Neuronal stem cell (in vitro differentiated cells): ENCODE results near the gene ARHGAP24. TPM values are rescaled to one million over a fixed set of nuclear protein-coding genes. Genes with fewer than 3 reads are reported as not detected.

Experiments
- DNase-seq: peaks from one replicate; pipeline ENCODE4 v3.0.0-alpha.2; 2013; ENCODE audit warnings: low spot score
- H2AFZ ChIP-seq: one replicate; pipeline ENCODE4 v1.6.1; 2013; ENCODE audit warnings: mild to moderate bottlenecking, low read length, inconsistent platforms
- H2AK5ac ChIP-seq: 2 replicates; pipeline ENCODE4 v1.6.1; 2013; ENCODE audit warnings: low read depth, mild to moderate bottlenecking, inconsistent platforms, low read length, moderate library complexity, mixed read lengths
- H2BK120ac ChIP-seq: 2 replicates; pipeline ENCODE4 v1.6.1; 2013; ENCODE audit warnings: low read depth, mild to moderate bottlenecking, inconsistent platforms, low read length, moderate library complexity, mixed read lengths
- H2BK12ac ChIP-seq: one replicate; pipeline ENCODE4 v1.6.1; 2013; ENCODE audit warnings: low read length, inconsistent platforms
- H2BK15ac ChIP-seq: 2 replicates; pipeline ENCODE4 v1.6.1; 2013; ENCODE audit warnings: mild to moderate bottlenecking, low read length, inconsistent platforms, mixed read lengths
- H2BK5ac ChIP-seq: one replicate; pipeline ENCODE4 v1.6.1; 2013; ENCODE audit warnings: inconsistent platforms, mild to moderate bottlenecking, low read length, moderate library complexity
- H3K14ac ChIP-seq: one replicate; pipeline ENCODE4 v1.6.1; 2013; ENCODE audit warnings: low read length, inconsistent platforms
- H3K18ac ChIP-seq: 2 replicates; pipeline ENCODE4 v1.6.1; 2013; ENCODE audit warnings: low read length, inconsistent platforms
- H3K23ac ChIP-seq: 2 replicates; pipeline ENCODE4 v1.6.1; 2013; ENCODE audit warnings: low read depth, mild to moderate bottlenecking, mixed read lengths, low read length, inconsistent platforms; ENCODE audit not compliant: poor library complexity
- H3K27ac ChIP-seq: replicated peaks from 3 replicates; pipeline ENCODE4 v1.5.1; 2013; ENCODE audit warnings: low read length, inconsistent platforms
- H3K27me3 ChIP-seq, 3 experiments: 2 replicates each; pipeline ENCODE4 v1.6.1; 2013; ENCODE audit warnings: low read length in 3 of 3, mild to moderate bottlenecking in 2 of 3, inconsistent platforms in 1 of 3, low read depth in 1 of 3, mixed read lengths in 1 of 3, moderate library complexity in 1 of 3; ENCODE audit not compliant: control insufficient read depth in 3 of 3, insufficient read depth in 3 of 3
- H3K36me3 ChIP-seq, 2 donors: replicated peaks in 1 of 2; 2 replicates each; pipeline ENCODE4 v1.6.1; 2013; ENCODE audit warnings: low read length in 2 of 2; ENCODE audit not compliant: control insufficient read depth in 2 of 2, insufficient read depth in 2 of 2
- H3K4ac ChIP-seq: 2 replicates; pipeline ENCODE4 v1.6.1; 2013; ENCODE audit warnings: inconsistent platforms, mild to moderate bottlenecking, low read length, moderate library complexity
- H3K4me1 ChIP-seq, 2 donors: 1 replicate in 1 of 2; 2 replicates in 1 of 2; pipeline ENCODE4 v1.6.1; 2013; ENCODE audit warnings: low read length in 2 of 2, low read depth in 1 of 2; ENCODE audit not compliant: control insufficient read depth in 2 of 2, insufficient read depth in 1 of 2
- H3K4me2 ChIP-seq: one replicate; pipeline ENCODE4 v1.6.1; 2013; ENCODE audit warnings: mild to moderate bottlenecking, low read length, inconsistent platforms; ENCODE audit not compliant: insufficient read depth, poor library complexity, severe bottlenecking
- H3K4me3 ChIP-seq, 2 donors: 2 replicates each; pipeline ENCODE4 v1.5.1; 2013; ENCODE audit warnings: low read length in 2 of 2, mild to moderate bottlenecking in 2 of 2, inconsistent platforms in 1 of 2, moderate library complexity in 1 of 2
- H3K79me1 ChIP-seq: one replicate; pipeline ENCODE4 v1.6.1; 2013; ENCODE audit warnings: low read depth, mild to moderate bottlenecking, inconsistent platforms, low read length, moderate library complexity
- H3K9ac ChIP-seq: one replicate; pipeline ENCODE4 v1.6.1; 2013; ENCODE audit warnings: mild to moderate bottlenecking, low read depth, low read length, inconsistent platforms; ENCODE audit not compliant: poor library complexity
- H3K9me3 ChIP-seq, 2 donors: replicated peaks in 1 of 2; 2 replicates each; pipeline versions ENCODE3 to v1.6.1; 2013; ENCODE audit warnings: low read length in 2 of 2, mild to moderate bottlenecking in 2 of 2, inconsistent platforms in 1 of 2, low read depth in 1 of 2, mixed read lengths in 1 of 2, moderate library complexity in 1 of 2; ENCODE audit not compliant: control insufficient read depth in 2 of 2, insufficient read depth in 1 of 2
- H4K8ac ChIP-seq: one replicate; pipeline ENCODE4 v1.6.1; 2013; ENCODE audit warnings: low read depth, mild to moderate bottlenecking, inconsistent platforms, low read length, moderate library complexity
- H4K91ac ChIP-seq: one replicate; pipeline ENCODE4 v1.6.1; 2013; ENCODE audit warnings: low read length, low read depth, mild to moderate bottlenecking, inconsistent platforms; ENCODE audit not compliant: poor library complexity
- WGBS, 2 donors: extraction: QIAGEN DNeasy Blood & Tissue Kit; methylation state at CpG; one replicate each; pipeline ENCODE4 v1.1.7; 2013; ENCODE audit warnings: missing lambda C conversion rate in 2 of 2, mixed read lengths in 1 of 2; ENCODE audit not compliant: insufficient read length in 2 of 2, insufficient replicate concordance in 1 of 2; ENCODE audit errors: extremely low coverage in 2 of 2; 5-methylcytosine and 5-hydroxymethylcytosine counted together
- small RNA-seq: library from polyadenylated mRNA; stranded (forward); fragments of <200 nt; extraction: miRNeasy Mini kit (QIAGEN cat#:217004); gene quantifications from one replicate; pipeline ENCODE3, GENCODE V24; 2013; ENCODE audit not compliant: insufficient read depth

The ARHGAP24 gene

GRCh38 chr4:86050496-86050895 is 575.5 kb downstream of the ARHGAP24 start:
- Histone ChIP-seq H2AK5ac (no peak overlapping the region), H3K79me1 (no peaks in the 10 kb centered on the region), H3K27ac (no peak overlapping the region), H3K4me2 (no peak overlapping the region), H3K27me3 (no peaks in the 10 kb centered on the region), H3K36me3 (peaks cover 2 to 89% of the 10 kb centered on the region in 2 donors), H2BK15ac (no peak overlapping the region), H2BK12ac (no peak overlapping the region), H2BK120ac (no peak overlapping the region), H3K23ac (no peak overlapping the region), H3K4ac (no peak overlapping the region), H4K91ac (no peak overlapping the region), H2AFZ (no peak overlapping the region), H3K9me3 (no peaks in the 10 kb centered on the region), H3K9ac (no peak overlapping the region), H4K8ac (no peak overlapping the region), H3K18ac (no peak overlapping the region), H3K4me3 (no peak overlapping the region), H3K4me1 (peaks cover 0 to under 1% of the 10 kb centered on the region in 2 donors), H3K14ac (no peak overlapping the region), H2BK5ac (no peak overlapping the region)
- WGBS, 2 donors, result no CpG with 5 or more reads among the region's 1 CpG
- no peak for DNase-seq

Small RNA genes lying within 50 kb of the gene (small RNA-seq; reads per million reads assigned to genes)
- gene MIR4451, result not detected
